Right ventricle myocardium superior (tissue), 1 donor: ENCODE results near the gene CSF2. TPM values are rescaled to one million over a fixed set of nuclear protein-coding genes. Genes with fewer than 3 reads are reported as not detected.

Source experiments
- ATAC-seq: fragments of 200-7000 bp; cut with Tn5 transposase; one replicate; pipeline ENCODE4 v1.9.1; 2020; ENCODE audit warnings: mild to moderate bottlenecking; ENCODE audit not compliant: poor library complexity
- DNase-seq: peaks from one replicate; pipeline ENCODE4 v3.0.0-alpha.2; 2020
- intact Hi-C: fragments of 100-400 bp; cut with DNase I; formaldehyde crosslinking; loops from one replicate; pipeline ENCODE4 v1.11.2; 2022
- long read RNA-seq: library from polyadenylated mRNA; unstranded; transcript quantifications from one replicate; pipeline ENCODE4 v2.0.0, GENCODE V29; 2021
- total RNA-seq: library from RNA; stranded (reverse); fragmentation: NEBNext Ultra II Directional; extraction: Animal tissue kit (Norgen Biotek cat#: 25700); gene quantifications from one replicate; pipeline ENCODE4 v1.2.1, GENCODE V29; 2021
- donor health status: DM: no; HTN: yes; CAD: no; lungs with severe emphysema.

The CSF2 gene
- not detected for total RNA-seq
- long read RNA-seq: 0 reads

- no peak for ATAC-seq
- intact Hi-C loops: no loop called here
- no peak for DNase-seq
Measured at GRCh38 chr5:132073231-132074013, at the start of gene CSF2. CSF2 (plus strand) TSS chr5:132073789; CDS start chr5:132073824, 35 bp downstream.

GRCh38 chr5:132024117-132024435 is 49.5 kb upstream of the CSF2 start:
- DNase-seq (no peak), ATAC-seq (no peak)
- intact Hi-C loops: no loop called here

GRCh38 chr5:132024789-132025402 is 48.7 kb upstream of the CSF2 start:
- intact Hi-C loops: no loop called here
- ATAC-seq: no peak
- DNase-seq: no peak

- no peak for DNase-seq
- intact Hi-C loops: no loop called here
- ATAC-seq: no peak
Measured at GRCh38 chr5:132025403-132025971, 48.1 kb upstream of the CSF2 start.

GRCh38 chr5:132026516-132027008 is 47.0 kb upstream of the CSF2 start:
- intact Hi-C loops: no loop called here
- no peak for ATAC-seq
- DNase-seq: no peak

- intact Hi-C loops: no loop called here
- no peak for ATAC-seq
- DNase-seq: no peak
Measured at GRCh38 chr5:132027027-132027426, 46.6 kb upstream of the CSF2 start.

GRCh38 chr5:132029609-132030330 is 43.8 kb upstream of the CSF2 start:
- intact Hi-C loops: no loop called here
- no peak for DNase-seq
- no peak for ATAC-seq

- DNase-seq: no peak
- ATAC-seq: no peak
- intact Hi-C loops: no loop called here
Measured at GRCh38 chr5:132030610-132031009, 43.0 kb upstream of the CSF2 start.

- intact Hi-C loops: no loop called here
- no peak for ATAC-seq
- no peak for DNase-seq
Measured at GRCh38 chr5:132032196-132032595, 41.4 kb upstream of the CSF2 start.

GRCh38 chr5:132033122-132033521 is 40.5 kb upstream of the CSF2 start:
- ATAC-seq: no peak
- intact Hi-C loops: no loop called here
- DNase-seq: no peak

- no peak for DNase-seq
- intact Hi-C loops: no loop called here
- no peak for ATAC-seq
Measured at GRCh38 chr5:132037353-132037752, 36.2 kb upstream of the CSF2 start.

GRCh38 chr5:132044207-132044606 is 29.4 kb upstream of the CSF2 start:
- intact Hi-C loops: no loop called here
- ATAC-seq: no peak
- DNase-seq: no peak

GRCh38 chr5:132046880-132047299 is 26.7 kb upstream of the CSF2 start:
- intact Hi-C loops: no loop called here
- no peak for ATAC-seq
- no peak for DNase-seq

- ATAC-seq (no peak), DNase-seq (no peak)
- intact Hi-C loops: no loop called here
Measured at GRCh38 chr5:132049093-132049492, 24.5 kb upstream of the CSF2 start.

- intact Hi-C loops: no loop called here
- ATAC-seq: no peak
- no peak for DNase-seq
Measured at GRCh38 chr5:132049559-132049958, 24.0 kb upstream of the CSF2 start.

GRCh38 chr5:132050136-132050535 is 23.5 kb upstream of the CSF2 start:
- intact Hi-C loops: no loop called here
- DNase-seq (no peak), ATAC-seq (no peak)

GRCh38 chr5:132050661-132051552 is 22.7 kb upstream of the CSF2 start:
- no peak for DNase-seq
- intact Hi-C loops: no loop called here
- no peak for ATAC-seq

GRCh38 chr5:132052520-132052919 is 21.1 kb upstream of the CSF2 start:
- intact Hi-C loops: no loop called here
- DNase-seq: no peak
- no peak for ATAC-seq

GRCh38 chr5:132053483-132053882 is 20.1 kb upstream of the CSF2 start:
- no peak for DNase-seq

More at GRCh38 chr5:132053483-132053882, 20.1 kb upstream of the CSF2 start:
- ATAC-seq: no peak
- intact Hi-C loops: no loop called here
